CD8-positive, alpha-beta memory T cell (primary cell): Measurements from ENCODE around the gene UPK1A. TPM values are rescaled to one million over a fixed set of nuclear protein-coding genes. Genes with fewer than 3 reads are reported as not detected.

Experiments used
- CTCF ChIA-PET: fragments of 350-600 bp; sonication (Branson Sonifier 250); formaldehyde crosslinking; loops from one replicate; lab custom pipeline; 2021; ENCODE audit warnings: antibody characterized with exemption; lab: Charles Lee
- POLR2A ChIA-PET: fragments of 350-600 bp; sonication (Branson Sonifier 250); formaldehyde crosslinking; loops from one replicate; lab custom pipeline; 2021; ENCODE audit warnings: antibody characterized with exemption; lab: Charles Lee
- DNase-seq, 5 donors: peaks; one replicate each; pipeline versions ENCODE4 v3.0.0 to v3.0.0-alpha.2; 2020 to 2022; ENCODE audit warnings: mixed read lengths in 1 of 5
- H3K27ac ChIP-seq: one replicate; pipeline ENCODE4 v1.7.0; 2013; ENCODE audit warnings: low read depth, mild to moderate bottlenecking, low read length, moderate library complexity
- H3K27me3 ChIP-seq: 2 replicates; pipeline ENCODE4 v1.7.0; 2013; ENCODE audit warnings: low read length, mild to moderate bottlenecking; ENCODE audit not compliant: insufficient read depth, poor library complexity, severe bottlenecking
- H3K36me3 ChIP-seq: 2 replicates; pipeline ENCODE4 v1.7.0; 2013; ENCODE audit warnings: mild to moderate bottlenecking, low read length, moderate library complexity; ENCODE audit not compliant: insufficient read depth
- H3K4me1 ChIP-seq: 2 replicates; pipeline ENCODE4 v1.7.0; 2013; ENCODE audit warnings: mild to moderate bottlenecking, low read length, moderate library complexity; ENCODE audit not compliant: insufficient read depth
- H3K4me3 ChIP-seq: 2 replicates; pipeline ENCODE4 v1.7.0; 2013; ENCODE audit warnings: mild to moderate bottlenecking, low read length
- H3K9me3 ChIP-seq: 2 replicates; pipeline ENCODE4 v1.7.0; 2013; ENCODE audit warnings: mild to moderate bottlenecking, low read length
- H3K27ac Mint-ChIP-seq, 8 donors: one replicate each; pipeline ENCODE4 v1.8.0; 2020 to 2021; ENCODE audit warnings: mixed read lengths in 8 of 8, mild to moderate bottlenecking in 6 of 8, inconsistent platforms in 3 of 8, moderate library complexity in 3 of 8
- H3K27me3 Mint-ChIP-seq, 2 donors: one replicate each; pipeline ENCODE4 v1.8.0; 2020 to 2021; ENCODE audit warnings: mixed read lengths in 2 of 2, mild to moderate bottlenecking in 1 of 2, moderate library complexity in 1 of 2
- H3K36me3 Mint-ChIP-seq, 3 donors: one replicate each; pipeline ENCODE4 v1.8.0; 2020 to 2021; ENCODE audit warnings: mixed read lengths in 3 of 3, inconsistent platforms in 1 of 3, mild to moderate bottlenecking in 1 of 3
- H3K4me1 Mint-ChIP-seq, 3 donors: one replicate each; pipeline ENCODE4 v1.8.0; 2020 to 2021; ENCODE audit warnings: mixed read lengths in 3 of 3, inconsistent platforms in 1 of 3, mild to moderate bottlenecking in 1 of 3
- H3K4me3 Mint-ChIP-seq, 7 donors: one replicate each; pipeline ENCODE4 v1.8.0; 2020 to 2021; ENCODE audit warnings: mixed read lengths in 7 of 7, mild to moderate bottlenecking in 6 of 7, moderate library complexity in 4 of 7, inconsistent platforms in 2 of 7
- H3K9me3 Mint-ChIP-seq, 5 donors: one replicate each; pipeline ENCODE4 v1.8.0; 2020 to 2022; ENCODE audit warnings: mixed read lengths in 5 of 5, mild to moderate bottlenecking in 3 of 5, moderate library complexity in 2 of 5, inconsistent platforms in 1 of 5
- polyA plus RNA-seq: library from polyadenylated mRNA; unstranded; fragments of 300-500 nt; fragmentation: Illumina TruSeq; gene quantifications from one replicate; pipeline ENCODE4 v1.2.3, GENCODE V29; 2021
- total RNA-seq, 2 experiments: library from RNA; stranded (reverse); gene quantifications; one replicate each; pipeline ENCODE4 v1.2.3, GENCODE V29; 2021

Gene UPK1A
- total and polyA plus RNA-seq, 3 experiments from 2014 or later: 0.22 TPM; not detected in 2

DNA sequence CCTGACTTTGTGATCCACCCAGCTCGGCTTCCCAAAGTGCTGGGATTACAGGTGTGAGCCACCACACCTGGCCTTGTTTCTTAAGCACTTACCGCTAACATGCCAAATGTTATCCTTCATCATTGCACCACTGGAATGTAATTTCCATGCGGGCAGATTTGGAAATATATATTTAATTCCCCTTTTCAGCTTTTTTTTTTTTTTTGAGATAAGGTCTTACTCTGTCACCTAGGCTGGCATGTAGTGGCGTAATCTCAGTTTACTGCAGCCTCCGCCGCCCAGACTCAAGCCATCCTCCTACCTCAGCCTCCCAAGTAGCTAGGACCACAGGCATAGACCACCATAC lies 4.3 kb upstream of the UPK1A start:
- H3K27ac ChIP-seq: no peak overlapping the region
- no peaks in the 10 kb centered on the region for H3K4me1 ChIP-seq
- Mint-ChIP-seq H3K4me3 (no peak overlapping the region), H3K4me1 (peaks cover 0 to 6% (median 1%) of the 10 kb centered on the region in 3 donors), H3K27ac (no peak overlapping the region), H3K36me3 (peaks cover 0 to 55% (median 9%) of the 10 kb centered on the region in 3 donors), H3K9me3 (no peaks in the 10 kb centered on the region), H3K27me3 (no peaks in the 10 kb centered on the region)
- peaks cover 9% of the 10 kb centered on the region for H3K36me3 ChIP-seq
- H3K27me3 ChIP-seq: no peaks in the 10 kb centered on the region
- no peak overlapping the region for H3K4me3 ChIP-seq
- CTCF ChIA-PET: no interaction called here
- no peaks in the 10 kb centered on the region for H3K9me3 ChIP-seq
- no peak for DNase-seq
- POLR2A ChIA-PET: interaction anchor here (0.6 kb wide), 1 partner anchor 27 kb away, joined by 3 read pairs; no protein-coding TSS in a partner anchor

DNA sequence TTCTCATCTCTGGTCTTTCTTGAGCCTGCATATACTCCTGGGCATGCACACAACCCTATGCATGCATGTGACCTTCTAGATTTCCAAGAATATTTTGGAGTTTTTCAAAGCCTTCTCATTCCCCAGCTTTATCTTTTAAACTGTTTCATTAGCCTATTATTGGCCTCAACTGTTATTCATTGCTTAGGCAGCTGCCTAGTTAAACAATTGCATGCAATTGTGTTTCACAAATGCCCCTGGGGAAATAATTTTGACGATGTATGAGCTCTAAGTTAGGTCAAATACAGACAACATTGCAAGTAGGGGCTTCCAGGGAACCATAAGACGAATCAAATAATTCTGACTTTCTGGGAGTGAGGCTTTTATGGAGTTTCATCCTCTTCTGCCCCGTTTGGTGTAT lies 2.3 kb upstream of the UPK1A start:
- ChIA-PET POLR2A (no interaction called here), CTCF (no interaction called here)
- Mint-ChIP-seq H3K4me3 (no peak overlapping the region), H3K36me3 (peaks cover 0 to 37% (median 2%) of the 10 kb centered on the region in 3 donors), H3K27ac (peak overlapping the region in 1 of 8 donors; percentile 58), H3K9me3 (no peaks in the 10 kb centered on the region), H3K27me3 (no peaks in the 10 kb centered on the region), H3K4me1 (peaks cover 0 to 1% (median 0%) of the 10 kb centered on the region in 3 donors)
- H3K4me1 ChIP-seq: no peaks in the 10 kb centered on the region
- no peak overlapping the region for H3K27ac ChIP-seq
- H3K36me3 ChIP-seq: no peaks in the 10 kb centered on the region
- no peaks in the 10 kb centered on the region for H3K27me3 ChIP-seq
- DNase-seq: no peak
- no peak overlapping the region for H3K4me3 ChIP-seq
- H3K9me3 ChIP-seq: no peaks in the 10 kb centered on the region

- Mint-ChIP-seq H3K9me3 (peaks cover 0 to 2% (median 0%) of the 10 kb centered on the region in 5 donors), H3K36me3 (peaks cover 0 to 29% (median 0%) of the 10 kb centered on the region in 3 donors), H3K27me3 (peaks cover 6 to 10% of the 10 kb centered on the region in 2 donors), H3K27ac (no peak overlapping the region), H3K4me3 (no peak overlapping the region), H3K4me1 (no peaks in the 10 kb centered on the region)
- H3K4me3 ChIP-seq: no peak overlapping the region
- H3K4me1 ChIP-seq: no peaks in the 10 kb centered on the region
- H3K27me3 ChIP-seq: peaks cover 5% of the 10 kb centered on the region
- no peaks in the 10 kb centered on the region for H3K36me3 ChIP-seq
- POLR2A ChIA-PET: no interaction called here
- H3K27ac ChIP-seq: no peak overlapping the region
- no peaks in the 10 kb centered on the region for H3K9me3 ChIP-seq
- CTCF ChIA-PET: no interaction called here
- no peak for DNase-seq
Observed at GRCh38 chr19:35665157-35665556, 1.2 kb upstream of the UPK1A start.

GRCh38 chr19:35665604-35666003 lies 713 bp upstream of the UPK1A start:
- ChIA-PET POLR2A (no interaction called here), CTCF (no interaction called here)
- Mint-ChIP-seq H3K27me3 (peaks cover 7 to 11% of the 10 kb centered on the region in 2 donors), H3K4me1 (no peaks in the 10 kb centered on the region), H3K4me3 (no peak overlapping the region), H3K27ac (no peak overlapping the region), H3K36me3 (peaks cover 0 to 25% (median 0%) of the 10 kb centered on the region in 3 donors), H3K9me3 (peaks cover 0 to 2% (median 0%) of the 10 kb centered on the region in 5 donors)
- Histone ChIP-seq H3K27me3 (peaks cover 5% of the 10 kb centered on the region), H3K27ac (no peak overlapping the region), H3K9me3 (no peaks in the 10 kb centered on the region), H3K4me3 (no peak overlapping the region), H3K4me1 (no peaks in the 10 kb centered on the region), H3K36me3 (no peaks in the 10 kb centered on the region)
- no peak for DNase-seq

- POLR2A ChIA-PET: no interaction called here
- peaks cover 12% of the 10 kb centered on the region for H3K27me3 ChIP-seq
- no peak overlapping the region for H3K27ac Mint-ChIP-seq
Observed at GRCh38 chr19:35669566-35669965, 3.2 kb downstream of the UPK1A start.

GRCh38 chr19:35669974-35670373 lies 3.7 kb downstream of the UPK1A start:
- CTCF ChIA-PET: no interaction called here
- Histone ChIP-seq H3K36me3 (no peaks in the 10 kb centered on the region), H3K4me1 (no peaks in the 10 kb centered on the region), H3K27me3 (peaks cover 12% of the 10 kb centered on the region), H3K27ac (no peak overlapping the region), H3K9me3 (no peaks in the 10 kb centered on the region), H3K4me3 (no peak overlapping the region)
- Mint-ChIP-seq H3K4me3 (peak overlapping the region in 1 of 7 donors; percentile 8), H3K27ac (no peak overlapping the region), H3K36me3 (peaks cover 0 to 2% (median 0%) of the 10 kb centered on the region in 3 donors), H3K4me1 (peaks cover 6 to 10% (median 9%) of the 10 kb centered on the region in 3 donors), H3K27me3 (peaks cover 25 to 33% of the 10 kb centered on the region in 2 donors), H3K9me3 (peaks cover 0 to 2% (median 0%) of the 10 kb centered on the region in 5 donors)
- POLR2A ChIA-PET: no interaction called here
- no peak for DNase-seq

More at GRCh38 chr19:35669566-35669965, 3.2 kb downstream of the UPK1A start:
- H3K36me3 Mint-ChIP-seq: peaks cover 0 to 3% (median 0%) of the 10 kb centered on the region in 3 donors
- Histone ChIP-seq H3K27ac (no peak overlapping the region), H3K4me1 (no peaks in the 10 kb centered on the region), H3K9me3 (no peaks in the 10 kb centered on the region), H3K4me3 (no peak overlapping the region), H3K36me3 (no peaks in the 10 kb centered on the region)
- H3K27me3 Mint-ChIP-seq: peaks cover 25 to 33% of the 10 kb centered on the region in 2 donors
- H3K4me1 Mint-ChIP-seq: peaks cover 6 to 10% (median 9%) of the 10 kb centered on the region in 3 donors
- peaks cover 0 to 2% (median 0%) of the 10 kb centered on the region in 5 donors for H3K9me3 Mint-ChIP-seq
- CTCF ChIA-PET: no interaction called here
- peak overlapping the region in 1 of 7 donors; percentile 8 for H3K4me3 Mint-ChIP-seq
- no peak for DNase-seq

- CTCF ChIA-PET: interaction anchor here (0.6 kb wide), 1 partner anchor 46 kb away, joined by 3 read pairs; no protein-coding TSS in a partner anchor
- no peaks in the 10 kb centered on the region for H3K36me3 ChIP-seq
- H3K27me3 Mint-ChIP-seq: peaks cover 25 to 33% of the 10 kb centered on the region in 2 donors
- H3K27me3 ChIP-seq: peaks cover 12% of the 10 kb centered on the region
- no peak overlapping the region for H3K27ac Mint-ChIP-seq
- H3K4me3 Mint-ChIP-seq: no peak overlapping the region
- H3K36me3 Mint-ChIP-seq: no peaks in the 10 kb centered on the region
- no peaks in the 10 kb centered on the region for H3K9me3 ChIP-seq
- H3K9me3 Mint-ChIP-seq: peaks cover 0 to 2% (median 0%) of the 10 kb centered on the region in 5 donors
- H3K4me1 Mint-ChIP-seq: peaks cover 6 to 10% (median 9%) of the 10 kb centered on the region in 3 donors
- H3K27ac ChIP-seq: no peak overlapping the region
- POLR2A ChIA-PET: no interaction called here
- no peak for DNase-seq
- H3K4me3 ChIP-seq: no peak overlapping the region
- H3K4me1 ChIP-seq: no peaks in the 10 kb centered on the region
Observed at GRCh38 chr19:35670686-35671085, 4.4 kb downstream of the UPK1A start.

DNA sequence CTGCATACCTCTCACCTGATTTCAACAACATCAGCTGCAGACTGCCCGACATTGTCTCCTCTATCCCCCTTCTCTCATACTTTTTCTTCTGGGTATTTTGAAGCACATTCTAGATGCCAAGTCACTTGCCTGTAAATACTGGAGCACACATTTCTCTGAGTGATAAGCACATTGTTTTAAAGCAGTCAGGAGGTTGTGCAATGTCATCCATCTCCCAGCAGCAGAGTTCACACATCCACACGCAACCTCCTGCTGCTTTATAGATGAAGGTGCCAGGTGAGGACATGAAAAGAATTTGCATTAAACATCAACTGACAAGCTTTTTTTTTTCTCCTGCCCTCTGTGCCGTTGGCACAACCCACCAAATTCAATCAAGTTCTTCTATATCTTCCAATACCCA lies 5.5 kb downstream of the UPK1A start:
- H3K36me3 ChIP-seq: no peaks in the 10 kb centered on the region
- peaks cover 25 to 33% of the 10 kb centered on the region in 2 donors for H3K27me3 Mint-ChIP-seq
- H3K36me3 Mint-ChIP-seq: no peaks in the 10 kb centered on the region
- peak overlapping the region in 1 of 8 donors; percentile 43 for H3K27ac Mint-ChIP-seq
- H3K4me1 ChIP-seq: no peaks in the 10 kb centered on the region
- no peak for DNase-seq
- H3K4me3 Mint-ChIP-seq: peak overlapping the region in 1 of 7 donors; percentile 1
- H3K4me3 ChIP-seq: no peak overlapping the region
- ChIA-PET CTCF (no interaction called here), POLR2A (no interaction called here)
- no peak overlapping the region for H3K27ac ChIP-seq
- peaks cover 0 to 2% (median 0%) of the 10 kb centered on the region in 5 donors for H3K9me3 Mint-ChIP-seq
- H3K27me3 ChIP-seq: peaks cover 12% of the 10 kb centered on the region
- no peaks in the 10 kb centered on the region for H3K9me3 ChIP-seq
- peaks cover 6 to 10% (median 9%) of the 10 kb centered on the region in 3 donors for H3K4me1 Mint-ChIP-seq
